ENCODE data around the gene B4GALT4. TPM values are rescaled to one million over a fixed set of nuclear protein-coding genes. Genes with fewer than 3 reads are reported as not detected.

B4GALT4 gene
- total RNA-seq, 4 donors from 2014 or later, result 5.7 to 13.4 (median 7.7) TPM

GRCh38 chr3:119235151-119235550, 5.5 kb downstream of the B4GALT4 start:
- in situ Hi-C loops (cut with MboI; ENCODE audit: low sequenced_read_pairs in 4 of 4) (loop anchor here in 2 of 4 donors (25.0 kb wide), 1 partner anchor 348 kb away; no protein-coding TSS in a partner anchor), intact Hi-C loops (cut with DNase I; ENCODE audit: low total_unique reads) (no loop called here)

GRCh38 chr3:119234610-119235009, 6.1 kb downstream of the B4GALT4 start:
- TF ChIP-seq POLR2A (IDR thresholded peaks at IDR 0.05) (no peak), CTCF (IDR thresholded peaks at IDR 0.05 in 4 of 5, conservative IDR thresholded peaks at IDR 0.05 in 1 of 5) (no peak)
- intact Hi-C loops (cut with DNase I; ENCODE audit: low total_unique reads) (no loop called here), in situ Hi-C loops (cut with MboI; ENCODE audit: low sequenced_read_pairs in 4 of 4) (loop anchor here in 2 of 4 donors (25.0 kb wide), 1 partner anchor 347 kb away; no protein-coding TSS in a partner anchor)
- peaks cover 0 to 10% of the 10 kb centered on the region in 2 donors for H3K4me1 ChIP-seq
- H3K4me3 ChIP-seq, result no peak overlapping the region
- DNase-seq (no peak), ATAC-seq (no peak)
- peaks cover 0 to 27% of the 10 kb centered on the region in 2 donors for H3K36me3 ChIP-seq
- no peak overlapping the region for H3K27ac ChIP-seq
- no peaks in the 10 kb centered on the region for H3K9me3 ChIP-seq
- no peaks in the 10 kb centered on the region for H3K27me3 ChIP-seq

More at GRCh38 chr3:119235151-119235550, 5.5 kb downstream of the B4GALT4 start:
- ATAC-seq (no peak), DNase-seq (no peak)
- Histone ChIP-seq H3K9me3 (no peaks in the 10 kb centered on the region), H3K36me3 (peaks cover 0 to 21% of the 10 kb centered on the region in 2 donors), H3K27me3 (no peaks in the 10 kb centered on the region), H3K4me1 (peaks cover 0 to 15% of the 10 kb centered on the region in 2 donors), H3K4me3 (no peak overlapping the region), H3K27ac (no peak overlapping the region)
- TF ChIP-seq POLR2A (IDR thresholded peaks at IDR 0.05) (no peak), CTCF (IDR thresholded peaks at IDR 0.05 in 4 of 5, conservative IDR thresholded peaks at IDR 0.05 in 1 of 5) (no peak)

- Histone ChIP-seq H3K4me1 (no peaks in the 10 kb centered on the region), H3K27me3 (no peaks in the 10 kb centered on the region), H3K4me3 (no peak overlapping the region), H3K27ac (no peak overlapping the region), H3K36me3 (peaks cover 0 to 48% of the 10 kb centered on the region in 2 donors), H3K9me3 (no peaks in the 10 kb centered on the region)
- TF ChIP-seq CTCF (IDR thresholded peaks at IDR 0.05 in 4 of 5, conservative IDR thresholded peaks at IDR 0.05 in 1 of 5), result no peak
- no peak for TF ChIP-seq POLR2A (IDR thresholded peaks at IDR 0.05)
- intact Hi-C loops (cut with DNase I; ENCODE audit: low total_unique reads), result no loop called here
- DNase-seq (no peak), ATAC-seq (no peak)
- in situ Hi-C loops (cut with MboI; ENCODE audit: low sequenced_read_pairs in 4 of 4), result loop anchor here in 2 of 4 donors (25.0 kb wide), 1 partner anchor 343 kb away; no protein-coding TSS in a partner anchor
Measured at GRCh38 chr3:119230745-119231144, 9.9 kb downstream of the B4GALT4 start.

- Histone ChIP-seq H3K9me3 (no peaks in the 10 kb centered on the region), H3K27ac (no peak overlapping the region), H3K36me3 (peaks cover 0 to 43% of the 10 kb centered on the region in 2 donors), H3K27me3 (no peaks in the 10 kb centered on the region), H3K4me3 (no peak overlapping the region), H3K4me1 (no peaks in the 10 kb centered on the region)
- DNase-seq (no peak), ATAC-seq (no peak)
- intact Hi-C loops (cut with DNase I; ENCODE audit: low total_unique reads), result no loop called here
- TF ChIP-seq POLR2A (IDR thresholded peaks at IDR 0.05), result no peak
- no peak for TF ChIP-seq CTCF (IDR thresholded peaks at IDR 0.05 in 4 of 5, conservative IDR thresholded peaks at IDR 0.05 in 1 of 5)
- in situ Hi-C loops (cut with MboI; ENCODE audit: low sequenced_read_pairs in 4 of 4), result loop anchor here in 2 of 4 donors (25.0 kb wide), 1 partner anchor 343 kb away; no protein-coding TSS in a partner anchor
Measured at GRCh38 chr3:119230071-119230470, 10.6 kb downstream of the B4GALT4 start.

GRCh38 chr3:119229190-119229589, 11.5 kb downstream of the B4GALT4 start:
- peaks cover 0 to 37% of the 10 kb centered on the region in 2 donors for H3K36me3 ChIP-seq
- TF ChIP-seq POLR2A (IDR thresholded peaks at IDR 0.05), result no peak
- TF ChIP-seq CTCF (IDR thresholded peaks at IDR 0.05 in 4 of 5, conservative IDR thresholded peaks at IDR 0.05 in 1 of 5), result no peak
- DNase-seq, result no peak
- intact Hi-C loops (cut with DNase I; ENCODE audit: low total_unique reads), result no loop called here
- no peaks in the 10 kb centered on the region for H3K9me3 ChIP-seq
- no peaks in the 10 kb centered on the region for H3K4me1 ChIP-seq
- no peak overlapping the region for H3K4me3 ChIP-seq
- ATAC-seq, result no peak
- no peak overlapping the region for H3K27ac ChIP-seq
- no peaks in the 10 kb centered on the region for H3K27me3 ChIP-seq
- in situ Hi-C loops (cut with MboI; ENCODE audit: low sequenced_read_pairs in 4 of 4), result loop anchor here in 2 of 4 donors (25.0 kb wide), 1 partner anchor 342 kb away; no protein-coding TSS in a partner anchor
